ENCODE results near the gene SH3TC1. TPM values are rescaled to one million over a fixed set of nuclear protein-coding genes. Genes with fewer than 3 reads are reported as not detected.

The SH3TC1 gene
- total and polyA plus RNA-seq, 10 of the 15 experiments (the other 5 are each of a cell fraction or from before 2014, with no cell fraction given): 0.19 to 47.0 (median 18.4) TPM

- Histone ChIP-seq H3K4me1 (ENCODE audit: control insufficient read depth, insufficient read depth, low read length) (peaks cover 18% of the 10 kb centered on the region), H3K27me3 (replicated peaks in 1 of 2; ENCODE audit: control insufficient read depth in 2 of 2, insufficient read depth in 2 of 2, low read length in 1 of 2) (no peaks in the 10 kb centered on the region), H3K9ac (ENCODE audit: control insufficient read depth, insufficient read depth, low read length) (no peak overlapping the region), H4K20me1 (ENCODE audit: control insufficient read depth, insufficient read depth) (no peaks in the 10 kb centered on the region), H3K27ac (ENCODE audit: control insufficient read depth, insufficient read depth) (no peak overlapping the region), H3K36me3 (ENCODE audit: control insufficient read depth in 2 of 2, insufficient read depth in 2 of 2, low read length in 1 of 2) (no peaks in the 10 kb centered on the region), H3K4me3 (no peak overlapping the region), H3K79me2 (ENCODE audit: control insufficient read depth, insufficient read depth, low read length) (no peaks in the 10 kb centered on the region), H2AFZ (ENCODE audit: control insufficient read depth, low read depth, low read length) (no peak overlapping the region), H3K4me2 (ENCODE audit: control insufficient read depth, insufficient read depth) (no peak overlapping the region), H3K9me3 (replicated peaks; ENCODE audit: control insufficient read depth, insufficient read depth, low read length) (peaks cover 6% of the 10 kb centered on the region; the same call in 2 of the 3 replicates)
- ChIA-PET RAD21 (ENCODE audit: unreplicated experiment) (interaction anchor here (0.7 to 4.6 kb wide), 20 partner anchors 12 to 252 kb away, joined by 3 to 76 read pairs (median 8); partner anchors contain the start of genes ABLIM2 and SH3TC1), CTCF (interaction anchor here (0.6 to 5.0 kb wide), 42 partner anchors 9 to 292 kb away, joined by 3 to 96 read pairs (median 4); partner anchors contain the start of genes ABLIM2, ACOX3, SH3TC1 and TRMT44), POLR2A (interaction anchor here (1.1 to 1.4 kb wide), 3 partner anchors 14 to 22 kb away, joined by 4 to 7 read pairs (median 6); partner anchors contain the start of gene SH3TC1), SMC1A (ENCODE audit: uncharacterized antibody, unreplicated experiment) (interaction anchor here (0.6 to 2.7 kb wide), 19 partner anchors 11 to 231 kb away, joined by 3 to 37 read pairs (median 5); partner anchors contain the start of gene SH3TC1)
- no TSS peak for BruUV-seq (replicated peaks)
- 24% methylated on average over 17 of the region's 17 CpGs for WGBS (ENCODE audit: insufficient coverage, insufficient replicate concordance, low lambda C conversion rate, missing lambda C conversion rate)
- intact Hi-C loops (cut with micrococcal nuclease; ENCODE audit: unreplicated experiment): loop anchor here (1.0 to 5.0 kb wide), 3 partner anchors 16 to 374 kb away; no protein-coding TSS in a partner anchor
- ATAC-seq (peak; percentile 91), FAIRE-seq (peak; percentile 52), DNase-seq (ENCODE audit: low read depth, low spot score) (no peak)
- in situ Hi-C loops (cut with MboI): no loop called here
- no peak for TF ChIP-seq PML (IDR thresholded peaks at IDR 0.05; ENCODE audit: low read length)
- TF ChIP-seq CEBPB (IDR thresholded peaks at IDR 0.05; ENCODE audit: borderline replicate concordance in 1 of 2, low read depth in 2 of 2, low read length in 2 of 2): no peak
- no peak for TF ChIP-seq BCL3 (IDR thresholded peaks at IDR 0.05; ENCODE audit: borderline replicate concordance, insufficient read depth, low read depth, low read length, poor library complexity, severe bottlenecking)
- TF ChIP-seq BACH1 (IDR thresholded peaks at IDR 0.05; ENCODE audit: borderline replicate concordance): no peak
- TF ChIP-seq NR2C1 (IDR thresholded peaks at IDR 0.05): no peak
- TF ChIP-seq RAD51 (IDR thresholded peaks at IDR 0.05): no peak
- TF ChIP-seq SMAD5 (IDR thresholded peaks at IDR 0.05; ENCODE audit: low read depth): no peak
- no peak for TF ChIP-seq EP300 (IDR thresholded peaks at IDR 0.05; ENCODE audit: borderline replicate concordance in 1 of 2, control insufficient read depth in 1 of 2, low read depth in 2 of 2, low read length in 2 of 2)
- no peak for TF ChIP-seq MTA3 (IDR thresholded peaks at IDR 0.05; ENCODE audit: borderline replicate concordance, low read length)
- TF ChIP-seq TAF1 (IDR thresholded peaks at IDR 0.05; ENCODE audit: borderline replicate concordance, low read depth, low read length): no peak
- TF ChIP-seq ZNF217 (IDR thresholded peaks at IDR 0.05): no peak
- no peak for TF ChIP-seq IRF3 (IDR thresholded peaks at IDR 0.05)
- TF ChIP-seq EZH2 (IDR thresholded peaks at IDR 0.05; ENCODE audit: borderline replicate concordance, control insufficient read depth, low read depth, low read length): no peak
- no peak for TF ChIP-seq CBX3 (IDR thresholded peaks at IDR 0.05; ENCODE audit: borderline replicate concordance, low read depth)
- no peak for TF ChIP-seq LARP7 (IDR thresholded peaks at IDR 0.05)
- no peak for TF ChIP-seq E4F1 (IDR thresholded peaks at IDR 0.05; ENCODE audit: borderline replicate concordance, partially characterized antibody)
- 0 out of 2 replicates have a peak, but pooled peaks have one; percentile 24 for TF ChIP-seq GATAD2B (conservative IDR thresholded peaks at IDR 0.05; ENCODE audit: low read depth)
- TF ChIP-seq POLR2AphosphoS5 (IDR thresholded peaks at IDR 0.05; ENCODE audit: low read length): no peak
Measured at GRCh38 chr4:8176547-8177399, 22.3 kb upstream of the SH3TC1 start.

Measured in GM12878 (cell line).